H54 (cell line): Measurements from ENCODE around the gene C1orf115.
A peak's percentile ranks its signal among the peaks of the same experiment; 100 is the strongest.
"Not testable (repeated sequence)": the region's sequence is repeated elsewhere in the genome, so short reads cannot be mapped to it uniquely, and the experiment has no call there.

Source experiments
- DNase-seq: peaks from one replicate; pipeline ENCODE4 v3.0.0; 2011; ENCODE audit warnings: low spot score, mixed read lengths; ENCODE audit not compliant: insufficient read length
- FAIRE-seq: peaks from 3 replicates; lab custom pipeline; 2011; peaks lifted over from hg19 to GRCh38; lab: Jason Lieb, UNC
- POLR2A ChIP-seq: IDR thresholded peaks from 2 replicates; pipeline ENCODE4 v1.6.1; 2011; ENCODE audit warnings: low read depth, mild to moderate bottlenecking, low read length

Gene C1orf115

GRCh38 chr1:220726634-220727033 lies 36.5 kb downstream of the C1orf115 start:
- no peak for FAIRE-seq
- DNase-seq: no peak
- TF ChIP-seq POLR2A: no peak

- no peak for TF ChIP-seq POLR2A
- FAIRE-seq: no peak
- no peak for DNase-seq
These were observed 37.4 kb downstream of the C1orf115 start for GRCh38 chr1:220727519-220727918.

- no peak for TF ChIP-seq POLR2A
- FAIRE-seq (no peak), DNase-seq (no peak)
These were observed 40.3 kb downstream of the C1orf115 start for GRCh38 chr1:220730486-220730885.

- no peak for TF ChIP-seq POLR2A
- no peak for DNase-seq
- no peak for FAIRE-seq
These were observed 42.0 kb downstream of the C1orf115 start for GRCh38 chr1:220732137-220732536.

GRCh38 chr1:220732621-220733020 lies 42.5 kb downstream of the C1orf115 start:
- DNase-seq: no peak
- FAIRE-seq: no peak
- no peak for TF ChIP-seq POLR2A

- peak; percentile 88 for FAIRE-seq
- DNase-seq: peak; percentile 70
- TF ChIP-seq POLR2A: no peak
These were observed 43.0 kb downstream of the C1orf115 start for GRCh38 chr1:220733086-220733601.

GRCh38 chr1:220734571-220735326 lies 44.6 kb downstream of the C1orf115 start:
- DNase-seq: peak; percentile 23
- FAIRE-seq: peak; percentile 33
- no peak for TF ChIP-seq POLR2A

GRCh38 chr1:220736283-220736682 lies 46.1 kb downstream of the C1orf115 start:
- not testable (repeated sequence) for FAIRE-seq, DNase-seq

GRCh38 chr1:220741349-220741748 lies 51.2 kb downstream of the C1orf115 start:
- no peak for TF ChIP-seq POLR2A
- no peak for DNase-seq
- FAIRE-seq: no peak

GRCh38 chr1:220741825-220742224 lies 51.7 kb downstream of the C1orf115 start:
- TF ChIP-seq POLR2A: no peak

GRCh38 chr1:220742520-220742919 lies 52.4 kb downstream of the C1orf115 start:
- no peak for FAIRE-seq
- TF ChIP-seq POLR2A: no peak
- DNase-seq: no peak

More at GRCh38 chr1:220741825-220742224, 51.7 kb downstream of the C1orf115 start:
- DNase-seq (no peak), FAIRE-seq (no peak)

- TF ChIP-seq POLR2A: no peak
- FAIRE-seq: no peak
- DNase-seq: no peak
These were observed 56.7 kb downstream of the C1orf115 start for GRCh38 chr1:220746851-220747250.

- TF ChIP-seq POLR2A: no peak
- FAIRE-seq: no peak
- no peak for DNase-seq
These were observed 57.4 kb downstream of the C1orf115 start for GRCh38 chr1:220747437-220748088.

- DNase-seq (peak; percentile 60), FAIRE-seq (no peak)
- TF ChIP-seq POLR2A: peak; percentile 86
These were observed 58.1 kb downstream of the C1orf115 start, which contains the start of gene MTARC2 for GRCh38 chr1:220748089-220748934. Gene MTARC2 (plus strand): TSS chr1:220748322. CDS start chr1:220748532, 210 bp downstream.
